T-helper 2 cell treated with Interferon-gamma antibody and Interleukin-4, amounts not matched to agents 100 ng/mL and 5 ng/mL, for 36 hours (primary cell): Measurements from ENCODE around the gene C16orf74. TPM values are rescaled to one million over a fixed set of nuclear protein-coding genes. Genes with fewer than 3 reads are reported as not detected.

Experiments
- intact Hi-C: fragments of 100-400 bp; cut with micrococcal nuclease; formaldehyde crosslinking; loops from one replicate; pipeline ENCODE4 v1.15.1; 2023
- total RNA-seq: library from RNA; stranded (reverse); gene quantifications from 2 replicates; pipeline ENCODE4 v1.2.3, GENCODE V29; 2022

Gene C16orf74
- total RNA-seq, 1 donor from 2014 or later: 0.34 TPM

DNA sequence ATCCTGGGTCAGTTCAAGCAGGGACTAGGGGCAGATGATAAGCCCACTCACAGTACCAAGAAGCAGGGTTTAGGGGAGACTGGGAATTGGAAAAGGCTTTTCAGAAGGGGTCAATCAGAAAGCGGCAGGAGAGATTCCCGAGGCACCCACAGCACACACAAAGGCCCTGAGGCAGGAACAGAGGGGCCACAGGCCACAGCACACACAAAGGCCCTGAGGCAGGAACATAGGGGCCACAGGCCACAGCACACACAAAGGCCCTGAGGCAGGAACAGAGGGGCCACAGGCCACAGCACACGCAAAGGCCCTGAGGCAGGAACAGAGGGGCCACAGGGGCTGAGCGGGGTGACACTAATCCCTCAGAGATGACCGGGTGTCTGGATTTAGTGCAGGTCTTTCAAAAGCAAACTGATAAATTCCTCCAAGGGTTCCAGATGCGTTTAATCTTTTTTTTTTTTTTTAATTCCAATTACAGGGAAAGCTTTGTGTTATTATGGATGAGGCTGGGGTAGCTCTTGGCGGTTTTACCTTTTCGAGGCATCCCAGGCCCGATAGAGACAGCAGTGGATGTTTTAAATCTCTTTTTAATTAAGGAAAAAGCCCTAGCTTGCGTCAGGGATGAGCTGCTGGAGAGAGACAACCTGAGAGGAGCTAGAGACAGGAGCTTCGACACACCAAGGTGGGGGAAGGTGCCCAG, 31.1 kb downstream of the C16orf74 start:
- intact Hi-C loops: no loop called here

DNA sequence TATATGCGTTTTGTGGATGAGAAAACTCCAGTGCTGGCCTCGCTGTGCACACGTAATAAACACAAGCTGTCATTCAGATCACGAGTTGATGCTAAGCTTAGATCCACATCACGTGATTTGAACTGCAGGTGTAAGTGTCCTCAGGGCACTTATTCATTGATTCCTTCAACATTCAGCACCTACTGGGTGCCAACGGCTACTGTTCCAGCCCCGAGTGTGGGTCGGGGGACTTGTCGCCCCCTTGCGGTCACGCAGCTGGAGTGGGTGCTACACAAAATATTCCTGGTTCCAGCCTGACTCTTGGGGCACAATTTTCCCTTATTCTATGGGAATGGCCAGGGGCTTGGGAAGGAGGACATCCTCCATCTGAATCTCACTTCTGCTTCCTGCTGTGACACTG, 32.2 kb downstream of the C16orf74 start:
- intact Hi-C loops: loop anchor here (1.0 kb wide), 1 partner anchor 59 kb away; no protein-coding TSS in a partner anchor

GRCh38 chr16:85718153-85718477, 32.8 kb downstream of the C16orf74 start:
- intact Hi-C loops: loop anchor here (1.0 kb wide), 1 partner anchor 59 kb away; no protein-coding TSS in a partner anchor

DNA sequence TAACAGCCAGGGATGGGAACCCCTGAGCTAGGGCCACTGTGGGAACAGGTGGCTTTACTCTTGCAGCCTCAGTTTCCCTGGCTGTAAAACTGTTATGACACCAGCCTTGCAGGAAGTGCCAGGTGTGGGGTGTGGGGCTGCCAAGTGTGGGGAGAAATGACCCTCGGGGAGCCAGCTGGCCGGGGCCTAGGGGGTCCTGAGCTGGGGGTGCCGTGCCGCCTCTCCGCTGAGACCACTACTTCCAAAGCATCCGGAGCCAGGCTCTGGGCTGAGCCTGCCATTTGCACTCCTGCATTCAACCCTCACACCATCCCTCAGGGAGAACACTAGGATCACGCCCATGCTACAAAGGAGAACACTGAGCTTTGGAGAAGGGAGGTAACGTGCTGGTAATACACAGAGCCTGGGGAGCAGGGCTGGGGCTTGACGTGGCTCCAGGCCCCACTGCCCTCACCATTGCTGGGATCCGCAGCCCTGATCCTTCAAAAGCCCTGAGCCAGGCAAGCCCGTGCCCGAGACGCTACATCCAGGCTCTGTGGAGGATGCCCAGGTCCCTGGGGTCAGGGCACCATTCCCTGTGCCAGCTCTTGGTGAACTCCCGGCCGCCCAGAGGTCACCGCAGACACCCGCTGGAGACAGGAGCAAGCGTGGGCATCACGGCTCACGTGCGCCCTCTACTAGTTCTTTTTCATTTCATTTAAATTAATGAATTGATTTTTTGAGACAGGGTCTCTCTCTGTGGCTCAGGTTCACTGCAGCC, 33.3 kb downstream of the C16orf74 start:
- intact Hi-C loops: loop anchor here (1.0 kb wide), 1 partner anchor 58 kb away; no protein-coding TSS in a partner anchor

DNA sequence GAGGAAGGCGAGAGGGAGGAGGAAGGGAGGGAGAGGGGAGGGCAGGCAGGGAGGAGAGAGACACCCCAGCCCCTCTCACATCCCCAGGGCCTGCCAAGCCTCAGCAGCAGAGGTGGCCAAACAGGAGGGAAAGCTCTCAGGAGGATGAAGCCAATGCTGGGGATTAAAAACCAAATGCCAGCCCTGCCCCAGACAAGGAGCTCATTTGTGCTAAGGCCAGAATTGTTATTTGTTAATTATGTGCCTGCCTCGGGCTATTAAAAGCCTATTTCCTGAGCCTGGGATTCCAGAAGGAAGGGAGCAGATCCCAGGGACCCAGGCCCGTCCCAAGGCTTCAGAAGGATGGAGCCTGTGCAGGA, 34.2 kb downstream of the C16orf74 start:
- intact Hi-C loops: no loop called here

- intact Hi-C loops: no loop called here
These were observed 34.7 kb downstream of the C16orf74 start for GRCh38 chr16:85716022-85716679.

GRCh38 chr16:85715169-85716021, 35.5 kb downstream of the C16orf74 start:
- intact Hi-C loops: no loop called here

GRCh38 chr16:85712801-85713200, 38.1 kb downstream of the C16orf74 start:
- intact Hi-C loops: no loop called here

GRCh38 chr16:85711982-85712587, 38.8 kb downstream of the C16orf74 start:
- intact Hi-C loops: no loop called here

DNA sequence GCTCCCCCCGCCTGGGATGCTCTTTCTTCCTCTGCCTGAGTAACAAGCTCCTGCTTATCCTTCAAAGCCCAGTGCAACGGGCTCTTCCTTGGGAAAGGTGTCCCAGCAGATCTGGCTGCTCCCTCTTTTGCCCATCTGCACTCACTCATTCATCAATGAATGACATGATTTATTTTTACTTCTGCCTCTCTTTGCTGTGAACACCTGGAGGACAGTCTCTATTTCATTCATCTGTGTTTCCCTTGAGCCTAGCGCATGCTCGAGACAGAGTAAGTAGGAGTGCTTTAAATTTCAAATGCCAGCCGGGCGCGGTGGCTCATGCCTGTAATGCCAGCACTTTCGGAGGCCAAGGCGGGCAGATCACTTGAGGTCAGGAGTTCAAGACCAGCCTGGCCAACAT, 40.2 kb downstream of the C16orf74 start:
- intact Hi-C loops: no loop called here

GRCh38 chr16:85709766-85710585, 40.9 kb downstream of the C16orf74 start:
- intact Hi-C loops: no loop called here

DNA sequence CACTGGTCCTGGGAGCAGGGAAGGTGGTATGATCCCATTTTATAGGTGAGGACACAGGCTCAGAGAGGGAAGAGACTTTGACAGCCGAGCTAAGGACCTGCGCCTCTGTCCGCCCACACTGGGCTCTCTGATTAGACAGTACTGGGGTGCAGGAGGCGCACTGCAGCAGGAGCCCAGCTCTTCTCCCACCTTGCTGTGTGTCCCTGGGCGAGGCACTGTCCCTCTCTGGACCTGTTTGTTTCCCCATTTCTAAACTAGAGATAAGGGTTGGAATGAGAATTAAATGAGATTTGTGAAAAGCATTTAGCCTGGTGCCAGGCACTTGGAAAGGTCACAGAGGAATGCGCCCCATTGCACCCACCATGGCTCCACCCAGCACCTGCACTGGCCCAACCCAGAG, 42.6 kb downstream of the C16orf74 start:
- intact Hi-C loops: no loop called here

- intact Hi-C loops: no loop called here
These were observed 43.3 kb downstream of the C16orf74 start for GRCh38 chr16:85707528-85708095.

DNA sequence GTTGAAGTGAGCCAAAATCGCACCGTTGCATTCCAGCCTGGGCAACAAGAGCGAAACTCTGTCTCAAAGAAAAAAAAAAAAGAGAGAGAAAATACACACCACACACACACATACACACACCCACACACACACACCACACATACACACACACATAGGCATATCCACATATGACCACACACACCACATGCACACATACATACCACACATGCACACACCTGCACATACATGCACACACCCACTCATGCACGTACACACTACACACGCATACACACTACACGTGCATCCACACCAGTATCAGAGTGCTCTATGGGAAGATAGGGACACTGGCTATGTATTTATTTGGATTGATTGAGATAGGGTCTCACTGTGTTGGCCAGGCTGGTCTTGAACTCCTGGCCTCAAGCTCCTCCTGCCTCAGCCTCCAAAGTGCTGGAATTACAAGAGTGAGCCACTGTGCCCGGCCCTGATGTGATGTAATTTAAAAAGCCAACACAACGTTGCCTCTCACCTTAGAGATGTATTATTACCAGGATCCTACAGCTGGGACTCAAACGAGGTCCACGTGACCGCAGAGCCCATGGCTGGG, 44.4 kb downstream of the C16orf74 start:
- intact Hi-C loops: no loop called here

- intact Hi-C loops: no loop called here
These were observed 45.7 kb downstream of the C16orf74 start for GRCh38 chr16:85704900-85705846.

GRCh38 chr16:85704011-85704410, 46.9 kb downstream of the C16orf74 start:
- intact Hi-C loops: no loop called here

DNA sequence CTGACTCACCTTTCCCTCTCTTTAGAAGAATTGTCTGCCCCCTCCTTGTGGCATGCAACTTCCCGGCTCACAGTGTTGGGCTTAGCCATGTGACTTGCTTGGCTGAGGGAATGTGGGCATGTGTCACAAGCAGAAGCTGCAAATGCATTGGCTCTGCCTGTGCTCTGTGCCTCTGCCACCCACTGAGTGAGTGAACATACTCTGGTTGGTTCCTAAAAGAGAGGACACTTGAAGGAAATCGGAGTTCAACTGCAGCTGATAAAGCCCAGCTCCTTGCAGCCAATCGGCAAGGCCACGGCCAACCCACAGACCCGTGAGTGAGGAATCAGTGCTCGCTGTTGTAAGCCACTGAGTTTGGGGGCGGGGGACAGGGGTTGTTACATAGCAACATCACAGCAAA, 51.3 kb downstream of the C16orf74 start:
- intact Hi-C loops: no loop called here

GRCh38 chr16:85698935-85699558, 51.8 kb downstream of the C16orf74 start:
- intact Hi-C loops: no loop called here
